Renal cortical epithelial cell (primary cell): ENCODE results near the gene ITGB4. TPM values are rescaled to one million over a fixed set of nuclear protein-coding genes. Genes with fewer than 3 reads are reported as not detected.
A peak's percentile ranks its signal among the peaks of the same experiment; 100 is the strongest.

Experiments
- DNase-seq: peaks from one replicate; pipeline ENCODE4 v3.0.0-alpha.2; 2011; ENCODE audit warnings: low read depth
- total RNA-seq: library from RNA; depleted of rRNA; stranded (reverse); fragments of >200 nt; gene quantifications from 2 replicates; pipeline ENCODE4 v1.2.3, GENCODE V29; 2014

ITGB4 gene
- total RNA-seq, 1 donor from 2014 or later: 82.5 TPM

GRCh38 chr17:75785016-75785890 is 64.0 kb downstream of the ITGB4 start:
- peak; percentile 46 for DNase-seq

DNA sequence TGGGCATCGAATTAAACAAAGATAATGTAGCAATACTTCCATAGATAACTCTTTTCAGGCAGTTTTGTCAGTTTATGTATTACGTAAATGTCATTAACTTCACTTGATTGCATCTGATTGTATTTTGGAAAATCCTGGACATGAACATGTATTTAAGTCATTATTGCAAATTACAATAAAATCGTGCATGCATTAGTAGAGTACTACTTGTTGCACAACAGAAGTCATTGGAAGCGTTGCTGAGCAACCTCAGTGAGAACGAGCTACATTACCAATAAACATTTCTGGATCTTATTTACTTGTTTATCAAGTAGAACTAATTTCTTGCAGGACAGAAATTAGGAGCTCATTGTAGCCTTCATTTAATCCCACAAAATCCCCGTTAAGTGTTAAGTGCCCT is 70.0 kb downstream of the ITGB4 start:
- DNase-seq: no peak

- no peak for DNase-seq
Measured at GRCh38 chr17:75793460-75793859, 72.2 kb downstream of the ITGB4 start.

GRCh38 chr17:75795820-75796607 is 74.8 kb downstream of the ITGB4 start:
- no peak for DNase-seq

DNA sequence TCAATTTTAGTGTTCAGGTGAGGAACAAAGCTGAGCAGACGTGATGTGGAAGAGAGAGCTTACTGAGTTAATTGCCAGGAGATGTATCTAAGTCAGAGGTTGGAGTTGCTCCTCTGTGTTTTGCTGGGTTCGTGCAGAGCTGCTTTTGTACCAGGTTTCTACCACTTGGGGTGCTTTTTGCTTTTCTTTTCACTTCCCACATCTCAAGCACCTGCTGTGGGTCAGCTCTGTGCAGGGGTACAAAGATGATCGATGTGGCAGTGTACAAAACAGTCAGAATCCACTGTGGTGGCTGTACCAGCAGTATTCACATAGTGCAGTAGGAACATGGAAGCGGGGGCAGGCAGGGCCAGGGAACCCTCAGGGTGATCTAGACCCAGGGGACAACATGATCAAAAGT is 78.1 kb downstream of the ITGB4 start:
- DNase-seq: no peak

GRCh38 chr17:75803883-75804282 is 82.6 kb downstream of the ITGB4 start:
- DNase-seq: no peak

- DNase-seq: no peak
Measured at GRCh38 chr17:75806822-75807500, 85.7 kb downstream of the ITGB4 start.

Other genes starting within 250 kb of the ITGB4 start
- 4.3 and 26.2 TPM in 2 replicates for gene CASKIN2, start 205.9 kb upstream of the ITGB4 start, total RNA-seq
- 11.1 and 14.5 TPM in 2 replicates for gene TSEN54, start 204.9 kb upstream of the ITGB4 start, total RNA-seq
- 52.5 and 68.9 TPM in 2 replicates for gene LLGL2, start 195.8 kb upstream of the ITGB4 start, total RNA-seq
- gene MYO15B, start 133.7 kb upstream of the ITGB4 start, total RNA-seq: 1.0 and 3.8 TPM in 2 replicates
- gene SMIM5, start 88.0 kb upstream of the ITGB4 start, total RNA-seq: 0.20 and 1.6 TPM in 2 replicates
- 11.1 and 21.3 TPM in 2 replicates for gene RECQL5, start 54.3 kb upstream of the ITGB4 start, total RNA-seq
- 55.6 and 104 TPM in 2 replicates for gene SAP30BP, start 54.1 kb upstream of the ITGB4 start, total RNA-seq
- gene GALK1, start 43.7 kb downstream of the ITGB4 start, total RNA-seq: 16.6 and 51.2 TPM in 2 replicates
- gene UNK, start 63.3 kb downstream of the ITGB4 start, total RNA-seq: 6.6 and 17.2 TPM in 2 replicates
- gene UNC13D, start 122.9 kb downstream of the ITGB4 start, total RNA-seq: 0.70 and 0.87 TPM in 2 replicates
- 21.2 and 37.5 TPM in 2 replicates for gene WBP2, start 133.9 kb downstream of the ITGB4 start, total RNA-seq
- gene TRIM47, start 157.1 kb downstream of the ITGB4 start, total RNA-seq: 36.9 and 39.9 TPM in 2 replicates
- gene TRIM65, start 175.5 kb downstream of the ITGB4 start, total RNA-seq: 14.7 and 16.5 TPM in 2 replicates
- 32.1 and 33.9 TPM in 2 replicates for gene MRPL38, start 183.4 kb downstream of the ITGB4 start, total RNA-seq
- 3.6 and 10.9 TPM in 2 replicates for gene FBF1, start 219.6 kb downstream of the ITGB4 start, total RNA-seq